GM12892 (cell line): ENCODE data around the gene PRX.

Experiments used
- POLR2A ChIP-seq: IDR thresholded peaks from 2 replicates; pipeline ENCODE4 v1.6.1; 2011; ENCODE audit warnings: low read depth, low read length, control low read depth
- POLR2AphosphoS5 ChIP-seq: IDR thresholded peaks from 2 replicates; pipeline ENCODE4 v1.6.1; 2011; ENCODE audit warnings: low read depth, low read length, control low read depth
- TAF1 ChIP-seq: IDR thresholded peaks from 2 replicates; pipeline ENCODE4 v1.6.1; 2011; ENCODE audit warnings: low read depth, mild to moderate bottlenecking, control low read depth, low read length, borderline replicate concordance

DNA sequence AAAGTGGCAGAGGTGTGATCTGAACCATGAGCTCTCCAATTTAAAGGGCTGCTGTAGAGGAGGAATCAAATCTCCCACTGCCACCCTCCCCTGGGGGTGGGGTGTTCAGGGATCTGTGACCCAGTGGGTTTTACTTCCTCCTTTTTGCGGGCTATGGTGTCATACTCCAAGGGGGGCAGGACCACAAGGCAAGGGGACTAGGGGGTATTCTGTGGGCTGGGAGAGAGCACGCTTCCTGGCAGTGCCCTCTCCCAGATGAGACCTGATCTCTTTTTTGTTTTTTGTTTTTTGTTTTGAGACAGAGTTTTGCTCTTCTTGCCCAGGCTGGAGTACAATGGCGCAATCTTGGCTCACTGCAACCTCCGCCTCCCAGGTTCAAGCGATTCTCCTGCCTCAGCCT is 54.4 kb downstream of the PRX start:
- TF ChIP-seq POLR2A (no peak), POLR2AphosphoS5 (no peak), TAF1 (no peak)
